Endometrial microvascular endothelial cells (primary cell): ENCODE results near the gene MAP7. TPM values are rescaled to one million over a fixed set of nuclear protein-coding genes. Genes with fewer than 3 reads are reported as not detected.
"Not testable (repeated sequence)": the region's sequence is repeated elsewhere in the genome, so short reads cannot be mapped to it uniquely, and the experiment has no call there.

Source experiments
- in situ Hi-C: cut with HindIII; loops from 2 replicates; pipeline ENCODE4 v1.10.0; 2017; ENCODE audit warnings: low sequenced_read_pairs, low pct_unique_long_range_greater_than_20kb; ENCODE audit errors: inconsistent ontology term
- total RNA-seq: library from RNA; depleted of rRNA; stranded (reverse); fragments of >200 nt; gene quantifications from one replicate; pipeline ENCODE4 v1.2.3, GENCODE V29; 2015; ENCODE audit errors: inconsistent ontology term

Gene MAP7
- total RNA-seq, 1 donor from 2014 or later = not detected

DNA sequence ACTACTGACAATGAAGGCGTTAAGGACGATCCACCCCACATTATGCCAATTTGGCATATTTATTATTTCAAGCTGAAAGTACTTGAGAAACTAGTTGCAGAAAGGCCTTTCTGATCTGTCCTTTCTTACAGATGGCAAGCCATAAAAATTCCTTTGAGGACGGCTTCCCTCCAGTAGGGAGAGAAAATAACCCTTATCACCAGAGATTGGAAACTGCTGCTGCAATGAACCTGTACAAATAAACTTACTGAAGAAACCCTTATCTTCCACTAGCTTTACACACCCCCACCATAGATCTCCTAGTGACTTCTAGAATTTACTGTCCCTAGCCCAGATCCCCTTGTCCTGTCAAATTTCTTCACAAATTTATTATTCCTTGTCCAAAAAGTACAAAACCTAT, 105.2 kb downstream of the MAP7 start:
- in situ Hi-C loops = no loop called here

DNA sequence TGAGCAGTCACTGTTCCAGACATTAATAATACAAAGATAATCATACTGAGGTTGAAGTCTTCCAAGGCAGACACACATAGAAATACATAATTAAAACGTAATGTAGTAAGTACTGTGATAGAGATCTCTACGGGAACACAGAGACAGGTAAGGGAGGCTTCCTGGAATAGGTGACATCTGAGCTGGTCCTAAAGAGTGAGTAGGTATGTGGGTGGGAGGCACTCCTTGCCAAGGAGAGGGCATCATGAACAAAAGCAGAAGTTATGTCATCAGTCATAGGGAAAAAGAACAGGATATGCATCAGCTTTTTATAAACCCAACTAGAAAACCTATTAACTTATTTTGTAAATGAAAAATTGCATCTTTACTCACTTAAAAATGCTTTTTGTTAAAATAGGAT, 110.0 kb downstream of the MAP7 start:
- in situ Hi-C loops = no loop called here

DNA sequence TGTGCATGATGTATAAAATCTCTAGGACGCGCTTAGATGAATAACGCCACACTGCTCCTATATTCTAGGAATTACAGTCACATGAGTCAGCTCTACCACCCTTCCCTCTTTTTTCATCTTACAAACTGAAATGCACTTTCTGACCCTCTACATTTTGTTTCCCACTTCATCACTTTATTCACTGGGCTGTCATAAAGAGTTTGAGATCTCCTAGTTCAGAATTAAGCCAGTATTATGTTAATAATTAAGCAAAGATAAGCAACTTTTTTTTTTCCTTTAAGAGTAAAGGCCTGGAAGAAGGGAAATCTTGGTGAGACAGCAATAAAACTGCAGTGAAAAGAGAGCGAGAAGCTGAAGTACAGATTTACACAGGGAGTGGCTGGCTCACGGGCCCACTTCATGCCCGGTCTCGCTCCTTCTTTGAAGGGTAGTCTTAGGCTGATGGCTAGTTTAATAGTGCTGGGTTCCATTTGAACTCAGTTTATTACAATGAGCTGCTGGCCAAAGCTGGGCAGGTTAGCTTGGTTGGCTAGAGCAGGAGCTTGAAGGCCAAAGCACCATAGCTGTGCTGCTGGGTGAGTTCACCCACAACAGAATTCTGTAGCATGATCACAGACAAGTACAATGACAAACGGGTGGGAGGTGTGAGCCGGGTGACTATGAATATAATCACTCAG, 110.6 kb downstream of the MAP7 start:
- in situ Hi-C loops = no loop called here

DNA sequence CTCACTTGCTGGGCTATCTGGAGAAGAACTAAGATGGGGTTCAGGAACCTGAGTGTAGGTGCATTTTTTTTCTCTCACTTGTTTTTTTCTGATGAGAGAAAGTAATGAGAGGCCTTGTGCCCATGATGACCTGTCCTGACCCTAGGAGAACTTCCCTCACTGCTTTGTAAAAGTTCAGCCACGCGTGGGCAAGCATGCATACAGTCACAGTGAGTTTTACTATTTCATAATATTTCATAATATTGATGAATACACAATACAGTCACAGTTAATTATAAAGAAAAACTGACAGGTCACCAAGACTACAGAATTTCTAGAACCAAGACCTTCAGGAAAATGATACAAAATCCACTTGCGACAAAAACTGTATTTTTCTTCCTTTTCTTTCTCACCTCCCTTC, 111.8 kb downstream of the MAP7 start:
- in situ Hi-C loops = no loop called here

DNA sequence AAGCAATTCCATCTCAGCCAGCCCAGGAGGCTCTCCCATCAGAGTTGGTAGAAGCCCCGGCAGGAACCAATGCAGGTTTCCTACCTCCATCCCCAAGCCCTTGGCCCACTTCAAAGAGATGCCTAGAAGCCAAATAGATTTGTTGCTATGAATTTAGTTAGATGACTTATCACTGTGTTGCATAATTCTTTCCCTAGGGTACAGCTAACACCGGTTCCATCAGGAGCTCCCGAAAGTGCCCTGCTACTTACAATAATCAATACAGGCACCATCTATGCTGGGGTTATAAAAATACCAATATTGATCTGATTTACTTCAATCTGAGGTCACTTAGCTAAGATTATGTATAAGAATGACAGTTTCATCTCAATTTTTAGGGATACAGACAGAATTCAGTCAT, 113.0 kb downstream of the MAP7 start:
- in situ Hi-C loops = no loop called here

DNA sequence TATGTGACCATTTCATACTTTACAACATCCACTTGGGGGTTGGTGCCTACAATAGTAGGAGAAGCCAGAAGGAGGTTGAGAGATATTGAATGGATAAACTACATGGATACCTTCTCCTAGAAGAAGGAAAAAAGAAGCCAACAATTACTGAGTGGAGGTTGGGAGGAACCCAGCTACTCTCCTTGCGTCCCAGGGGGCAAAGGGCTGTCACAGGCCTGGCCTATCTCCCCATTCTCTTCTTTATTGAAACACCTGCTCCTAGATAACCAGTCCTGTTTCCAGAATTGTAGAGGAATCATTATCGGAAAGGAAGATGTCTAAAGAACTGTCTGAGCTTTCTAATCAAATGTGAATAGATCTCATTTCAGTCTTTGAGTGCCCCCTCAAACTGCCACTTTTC, 115.1 kb downstream of the MAP7 start:
- in situ Hi-C loops = no loop called here

DNA sequence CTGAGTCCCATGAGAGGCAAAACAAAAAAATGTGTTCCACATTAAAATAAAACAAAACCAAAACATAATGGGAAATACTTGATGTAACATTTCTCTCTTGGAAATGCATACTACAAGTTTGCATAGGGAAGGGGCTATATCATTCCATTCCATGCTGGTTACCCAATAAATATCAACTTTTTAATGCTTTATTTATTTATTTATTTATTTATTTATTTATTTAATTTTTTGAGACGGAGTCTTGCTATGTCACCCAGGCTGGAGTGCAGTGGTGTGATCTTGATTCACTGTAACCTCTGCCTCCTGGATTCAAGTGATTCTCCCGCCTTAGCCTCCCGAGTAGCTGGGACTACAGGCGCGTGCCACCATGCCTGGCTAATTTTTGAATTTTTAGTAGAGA, 118.9 kb downstream of the MAP7 start:
- in situ Hi-C loops = not testable (repeated sequence)

DNA sequence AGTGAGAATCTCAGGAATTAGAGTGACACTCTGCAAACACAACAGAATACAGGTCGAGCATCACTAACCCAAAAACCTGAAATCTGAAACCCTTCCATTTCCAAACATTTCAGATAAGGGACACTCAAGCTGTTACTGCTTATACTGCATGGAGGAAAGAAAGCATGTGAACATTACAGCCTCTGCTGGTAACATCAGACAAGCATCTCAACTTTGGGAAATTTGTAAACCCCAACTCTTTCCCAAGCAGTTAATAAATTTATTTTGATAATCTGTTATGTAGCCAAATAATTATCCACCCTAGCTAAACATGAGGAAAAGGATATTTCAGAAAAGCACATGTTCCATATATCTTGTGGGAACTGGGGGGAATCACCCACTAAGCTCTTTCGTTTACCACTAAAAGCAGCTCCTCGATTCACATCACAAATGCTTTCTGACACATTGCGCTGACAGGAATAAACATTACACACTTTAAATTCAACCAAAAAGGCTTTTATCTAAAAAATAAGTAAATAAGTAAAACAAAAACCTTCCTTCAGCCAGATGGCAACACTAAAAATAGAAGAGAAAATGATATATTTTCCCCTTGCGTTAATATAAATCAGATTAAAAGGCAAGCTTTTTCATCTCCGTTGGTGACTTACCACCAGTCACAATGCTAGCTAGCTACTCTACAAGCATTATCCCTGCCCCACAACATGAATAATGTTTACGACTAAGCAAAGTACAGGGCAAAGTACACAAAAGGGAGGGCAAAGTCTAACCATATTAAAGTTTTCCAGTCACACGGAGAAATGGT, 120.8 kb downstream of the MAP7 start:
- in situ Hi-C loops = no loop called here

DNA sequence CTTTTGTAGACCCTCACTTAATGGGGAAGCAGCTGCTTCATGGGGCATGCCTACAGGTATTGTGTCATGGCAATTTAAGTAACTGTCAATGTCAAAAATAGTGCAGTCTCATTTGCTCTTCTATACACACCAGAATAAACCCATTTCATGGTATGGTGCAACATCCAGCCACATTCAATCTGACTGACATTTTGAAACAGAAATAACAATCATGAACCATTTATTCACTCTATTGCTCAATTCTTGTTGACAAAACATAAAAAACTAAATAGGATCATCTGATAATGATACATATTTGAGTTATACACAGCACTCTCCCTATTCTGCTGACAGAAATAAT, 122.9 kb downstream of the MAP7 start:
- in situ Hi-C loops = no loop called here

DNA sequence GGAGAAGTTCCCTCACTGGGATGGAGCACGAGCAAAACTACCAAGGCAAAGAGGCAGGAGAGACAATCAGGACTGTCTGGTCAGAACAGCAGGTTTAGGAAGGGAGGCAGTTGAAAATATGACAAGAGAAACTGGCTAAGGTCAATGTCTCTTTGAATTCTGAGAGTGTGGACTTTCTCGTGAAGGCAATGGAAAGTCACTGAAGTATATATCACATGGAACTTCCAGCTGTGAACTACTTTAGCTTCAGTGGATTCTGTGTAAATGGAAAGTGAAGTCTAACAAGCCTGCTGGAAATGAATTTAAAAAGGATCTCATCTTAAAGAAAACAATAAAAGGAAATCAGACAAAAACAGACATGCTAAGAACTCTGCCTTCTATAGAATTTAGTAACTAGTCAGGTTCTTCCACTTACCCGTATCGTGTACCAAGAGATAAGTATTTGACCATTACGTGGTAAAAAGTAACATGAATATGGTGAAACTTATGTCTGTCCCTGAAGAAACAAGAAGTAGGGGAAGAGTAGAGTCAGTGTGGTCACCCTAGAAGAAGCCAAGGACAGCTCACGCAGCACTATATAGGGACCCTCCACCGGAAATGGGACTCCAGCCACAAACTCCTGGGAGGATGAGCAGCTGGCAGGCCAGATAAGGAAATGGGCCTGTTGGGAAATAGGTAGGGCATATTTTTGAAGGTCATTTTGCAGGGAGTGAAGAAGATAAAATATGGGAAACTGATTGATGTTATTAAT, 123.4 kb downstream of the MAP7 start:
- in situ Hi-C loops = no loop called here

DNA sequence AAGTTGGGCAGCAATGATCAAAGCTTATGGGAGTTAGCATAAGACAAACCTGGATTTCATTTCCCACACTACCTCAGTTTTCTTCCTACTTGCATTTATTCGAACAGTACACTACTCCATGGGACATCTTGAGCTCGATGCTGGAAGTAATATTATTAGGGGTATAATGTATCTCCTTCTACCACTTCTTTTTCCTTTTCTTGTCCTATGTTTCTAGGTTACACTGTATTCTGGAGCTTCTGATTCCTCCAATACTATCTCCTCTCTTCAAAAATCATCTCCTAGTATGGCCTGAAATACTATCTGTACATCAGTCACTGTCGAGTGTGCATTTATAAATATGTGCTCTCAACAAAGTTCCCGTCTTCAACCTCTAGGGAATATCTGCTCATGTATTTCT, 124.4 kb downstream of the MAP7 start:
- in situ Hi-C loops = no loop called here

DNA sequence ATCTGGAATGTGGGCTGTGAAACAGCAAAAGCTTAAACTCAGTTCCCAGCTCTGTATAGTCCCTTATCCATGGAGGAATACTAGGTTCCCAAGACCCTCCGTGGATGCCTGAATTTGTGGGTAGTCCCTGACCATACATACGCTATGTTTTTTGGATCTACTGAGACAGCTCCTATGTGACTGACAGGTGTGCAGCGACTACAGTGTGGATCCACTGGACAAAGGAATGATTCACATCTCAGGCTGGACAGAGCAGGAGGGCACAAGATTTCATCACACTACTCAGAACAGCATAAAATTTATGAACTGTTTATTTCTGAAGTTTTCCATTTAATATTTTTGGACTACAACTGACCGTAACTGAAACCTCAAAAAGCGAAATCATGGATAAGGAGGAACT, 125.3 kb downstream of the MAP7 start:
- in situ Hi-C loops = no loop called here

DNA sequence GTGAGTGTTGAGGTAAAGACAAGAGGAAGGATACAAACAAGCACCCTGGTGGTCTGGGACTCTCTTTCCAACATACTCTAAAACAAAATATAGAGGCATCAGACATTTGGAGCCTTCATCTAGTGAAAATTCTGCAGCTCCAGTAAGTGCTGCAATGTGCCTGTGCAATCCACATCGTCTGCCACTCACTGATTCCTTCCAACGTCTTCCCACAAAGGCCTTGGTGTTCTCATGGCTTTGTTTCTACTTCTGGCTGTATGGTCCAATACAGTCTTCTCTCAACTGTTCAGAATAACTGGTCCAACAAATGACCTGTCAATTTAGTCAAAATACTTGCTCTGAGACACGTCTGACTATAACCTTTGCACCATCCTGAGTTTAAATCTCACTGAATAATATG, 125.8 kb downstream of the MAP7 start:
- in situ Hi-C loops = no loop called here

DNA sequence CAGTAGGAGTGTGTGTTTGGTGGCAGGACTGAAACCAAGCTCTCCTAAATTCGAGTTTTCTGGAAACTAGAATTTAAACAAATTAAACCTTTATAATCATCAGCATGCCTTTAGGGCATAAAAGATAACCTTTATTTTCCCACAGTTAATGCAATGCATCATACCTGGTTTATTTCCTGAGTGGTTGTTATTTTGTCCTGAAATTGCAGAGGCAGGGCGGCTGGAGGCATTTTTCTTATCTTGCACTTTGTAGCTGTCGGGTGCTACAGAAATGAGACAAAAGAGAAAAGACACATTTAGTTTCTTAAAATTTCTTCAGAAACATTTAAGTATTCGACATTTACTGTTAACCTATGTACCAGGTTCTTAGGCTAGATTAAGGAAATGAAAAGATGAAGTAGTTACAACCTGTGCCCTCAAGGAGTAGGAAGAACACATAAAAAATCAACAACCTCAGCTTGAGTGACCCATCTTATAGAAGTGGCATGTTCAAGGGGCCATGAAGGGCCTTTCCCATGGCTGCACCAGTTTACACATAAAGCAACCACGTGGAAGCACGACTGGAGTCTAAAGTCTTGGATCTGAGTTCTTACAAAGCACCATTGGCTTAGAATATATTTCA, 128.6 kb downstream of the MAP7 start:
- in situ Hi-C loops = no loop called here

DNA sequence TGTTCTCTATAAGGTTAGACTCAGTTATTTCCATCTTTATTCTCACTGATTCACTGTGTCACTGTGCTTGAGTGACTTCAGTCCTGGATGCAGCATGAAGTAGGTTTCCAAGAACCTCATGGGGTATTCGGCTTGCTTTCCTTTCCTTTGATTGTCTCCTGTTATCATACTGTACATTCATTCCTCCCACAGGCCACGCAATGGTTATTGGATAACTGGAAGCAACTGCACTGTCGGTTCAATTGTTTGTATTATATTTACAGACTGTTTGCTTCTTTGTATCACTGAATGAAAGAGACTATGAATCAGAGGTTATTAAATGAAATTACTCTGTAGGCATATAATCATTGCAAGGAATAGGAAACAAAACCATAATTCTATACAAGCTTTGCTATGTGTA, 129.4 kb downstream of the MAP7 start:
- in situ Hi-C loops = no loop called here

DNA sequence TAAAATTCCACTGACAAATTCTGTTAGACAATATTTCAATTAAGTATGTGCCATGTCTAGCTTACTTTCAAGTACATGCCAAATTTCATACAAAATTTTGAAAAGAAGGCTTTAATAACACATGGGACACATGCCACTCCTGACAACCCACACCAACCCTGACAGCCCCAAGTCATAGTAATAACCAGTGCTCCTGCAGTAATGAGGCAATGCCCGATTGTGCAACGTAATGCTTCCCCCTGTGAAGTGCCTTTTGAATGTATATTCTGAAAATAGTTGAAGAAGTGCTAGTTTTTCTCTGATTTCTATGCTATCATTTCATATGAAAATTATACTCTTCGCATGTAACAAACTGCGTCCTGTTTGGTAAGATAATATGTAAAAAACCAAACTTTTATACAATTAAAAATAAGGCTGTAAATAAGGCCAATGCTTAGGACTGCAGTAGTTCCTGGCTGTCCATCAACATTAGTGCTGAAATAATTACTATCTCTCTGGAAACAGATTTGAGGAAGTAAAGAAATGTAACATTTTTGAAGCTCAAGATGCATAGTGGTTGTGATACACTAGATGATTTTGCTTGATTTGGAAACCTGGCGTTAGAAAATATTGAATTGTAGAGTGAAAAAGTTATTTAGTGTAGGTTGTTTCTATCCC, 134.7 kb downstream of the MAP7 start:
- in situ Hi-C loops = no loop called here

DNA sequence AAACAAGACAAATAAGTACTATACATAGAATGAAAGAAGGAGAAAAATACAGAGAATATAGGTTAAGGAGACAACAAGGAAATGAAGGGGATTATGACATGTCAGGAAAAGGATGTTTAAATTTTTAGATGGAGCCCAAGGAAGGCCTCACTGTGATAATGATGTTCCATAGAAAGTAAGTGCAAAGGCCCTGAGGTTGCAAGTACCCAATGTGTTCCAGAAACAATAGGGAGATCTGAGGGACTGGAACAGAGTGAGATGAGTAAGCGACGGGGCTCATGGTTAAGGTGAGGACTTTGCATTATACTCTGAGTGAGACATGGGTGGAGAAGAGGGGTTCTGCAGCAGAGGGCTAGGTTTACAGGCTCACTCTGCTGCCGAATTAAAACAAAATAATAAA, 137.8 kb downstream of the MAP7 start:
- in situ Hi-C loops = no loop called here

DNA sequence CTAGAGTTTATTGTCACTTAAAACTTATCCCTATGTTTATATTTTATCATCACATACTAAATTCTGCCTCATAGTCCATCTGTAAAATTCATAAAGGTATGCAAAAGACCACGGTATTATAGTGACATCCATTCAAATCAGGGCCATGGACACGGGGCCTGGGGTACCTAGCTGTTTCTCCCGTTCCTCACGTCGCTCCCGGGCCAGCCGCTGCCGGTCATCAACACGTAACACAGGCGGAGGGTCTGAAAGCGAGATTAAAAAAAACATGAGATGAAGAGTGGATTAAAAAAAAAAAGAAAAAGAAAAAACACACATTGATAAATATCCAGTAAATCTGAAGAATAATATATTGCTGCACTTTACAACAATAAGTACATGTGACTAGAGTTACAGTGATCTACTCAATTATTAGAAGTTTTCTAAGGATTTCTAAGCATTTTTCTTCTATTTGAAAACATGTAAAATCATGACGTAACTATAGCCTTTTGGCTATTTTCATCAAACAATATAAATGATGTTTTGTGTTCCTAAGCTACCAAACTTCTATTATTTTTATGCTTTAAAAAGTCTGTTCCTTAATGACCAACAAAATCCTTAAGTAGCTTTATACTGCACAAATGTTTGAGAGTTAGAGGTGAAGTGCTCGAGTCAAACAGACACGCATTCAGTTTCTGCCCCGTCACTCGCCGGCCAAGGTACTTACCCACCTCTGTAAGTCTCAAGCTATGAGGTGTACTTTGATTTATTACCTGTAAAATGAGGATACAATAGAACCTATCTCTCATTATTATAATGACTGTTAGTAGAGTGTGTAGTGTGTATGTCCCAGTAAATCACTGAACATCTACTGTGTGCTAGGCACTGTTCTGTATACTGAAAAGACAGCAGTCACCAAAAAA, 138.5 kb downstream of the MAP7 start:
- in situ Hi-C loops = no loop called here
